ENCODE measurements around the gene MDFIC2. TPM values are rescaled to one million over a fixed set of nuclear protein-coding genes. Genes with fewer than 3 reads are reported as not detected.
"Not testable (repeated sequence)": the region's sequence is repeated elsewhere in the genome, so short reads cannot be mapped to it uniquely, and the experiment has no call there.

Gene MDFIC2
- total RNA-seq, result not detected in 2 replicates

- H3K27me3 Mint-ChIP-seq, result no peaks in the 10 kb centered on the region
- intact Hi-C loops (cut with micrococcal nuclease), result no loop called here
- no peak within 1 kb of the TSS for H3K4me3 Mint-ChIP-seq
Observed at GRCh38 chr3:70312336-70312735, at the start of gene MDFIC2. Gene MDFIC2, minus strand, starts transcription at chr3:70312638. Its CDS starts 665 bp downstream, at chr3:70311973.

DNA sequence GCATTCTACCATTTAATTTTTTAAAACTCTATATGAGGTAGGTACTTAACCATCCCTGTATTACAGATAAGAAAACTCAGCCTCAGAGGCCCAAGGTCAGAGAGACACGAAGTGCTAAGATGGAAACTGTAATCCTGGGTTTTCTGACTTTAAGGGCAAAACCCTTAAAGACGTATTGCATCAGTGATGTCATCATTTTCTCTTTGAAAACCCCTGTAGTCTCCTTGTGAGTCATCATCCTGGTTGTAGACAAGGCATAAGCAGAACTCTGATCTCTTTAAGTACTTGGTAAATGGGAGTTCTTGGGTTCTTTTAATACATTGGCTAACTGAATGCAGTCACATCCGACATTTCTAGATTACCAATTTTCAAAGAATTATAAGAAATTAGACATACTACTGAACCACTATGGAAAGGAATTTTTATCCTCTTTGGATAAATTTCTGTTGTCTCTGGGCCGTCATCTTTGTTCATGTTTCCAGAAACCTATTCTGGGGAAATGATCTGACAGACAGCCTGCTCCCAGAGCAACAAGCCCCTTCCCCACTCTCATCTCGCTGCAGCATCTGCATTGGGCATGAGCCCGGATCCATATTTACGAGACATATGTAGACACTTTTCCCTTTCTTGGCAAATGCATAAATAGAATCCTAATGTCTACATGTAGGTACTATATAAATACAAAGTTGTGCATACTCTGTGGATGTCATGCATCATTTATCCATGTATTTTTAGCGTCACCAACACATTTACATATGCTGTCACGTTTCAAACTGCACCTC lies 48.7 kb upstream of the MDFIC2 start:
- H3K4me1 Mint-ChIP-seq, result no peaks in the 10 kb centered on the region
- no peak overlapping the region for H3K27ac Mint-ChIP-seq
- no peaks in the 10 kb centered on the region for H3K9me3 Mint-ChIP-seq
- no peaks in the 10 kb centered on the region for H3K36me3 Mint-ChIP-seq (ENCODE audit: low read depth)
- intact Hi-C loops (cut with micrococcal nuclease), result no loop called here
- DNase-seq, result no peak
- H3K27me3 Mint-ChIP-seq, result peaks cover 1% of the 10 kb centered on the region
- H3K4me3 Mint-ChIP-seq, result no peak overlapping the region

More at GRCh38 chr3:70312336-70312735, at the start of gene MDFIC2:
- Mint-ChIP-seq H3K27ac (no peak within 1 kb of the TSS), H3K36me3 (ENCODE audit: low read depth) (no peaks in the 10 kb centered on the region), H3K4me1 (no peaks in the 10 kb centered on the region), H3K9me3 (no peaks in the 10 kb centered on the region)
- DNase-seq, result no peak

GRCh38 chr3:70359711-70360110 lies 47.3 kb upstream of the MDFIC2 start:
- intact Hi-C loops (cut with micrococcal nuclease), result no loop called here
- Mint-ChIP-seq H3K27ac (no peak overlapping the region), H3K36me3 (ENCODE audit: low read depth) (no peaks in the 10 kb centered on the region), H3K27me3 (peaks cover 1% of the 10 kb centered on the region), H3K9me3 (no peaks in the 10 kb centered on the region), H3K4me1 (no peaks in the 10 kb centered on the region), H3K4me3 (no peak overlapping the region)
- no peak for DNase-seq

GRCh38 chr3:70358978-70359580 lies 46.6 kb upstream of the MDFIC2 start:
- no peak for DNase-seq
- intact Hi-C loops (cut with micrococcal nuclease), result no loop called here
- Mint-ChIP-seq H3K9me3 (no peaks in the 10 kb centered on the region), H3K36me3 (ENCODE audit: low read depth) (no peaks in the 10 kb centered on the region), H3K4me3 (no peak overlapping the region), H3K27ac (no peak overlapping the region), H3K27me3 (peaks cover 1% of the 10 kb centered on the region), H3K4me1 (no peaks in the 10 kb centered on the region)

DNA sequence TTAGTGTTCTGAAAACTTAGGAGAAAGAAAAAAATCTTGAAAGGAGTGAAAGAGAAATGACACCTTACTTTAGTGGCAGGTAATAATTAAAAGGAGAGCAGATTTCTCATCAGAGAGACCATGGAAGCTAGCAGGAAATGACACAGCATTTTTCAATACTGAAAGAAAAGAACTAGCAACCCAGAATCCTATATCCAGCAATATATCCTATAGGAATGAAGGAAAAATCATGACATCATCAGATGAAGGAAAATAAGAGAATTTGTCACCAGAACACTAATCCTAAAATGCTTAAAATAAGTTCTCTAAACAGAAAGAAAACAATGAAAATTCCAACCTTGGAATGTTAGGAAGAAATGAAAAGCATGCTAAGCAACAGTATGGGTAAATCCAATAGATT lies 39.8 kb upstream of the MDFIC2 start:
- H3K9me3 Mint-ChIP-seq, result no peaks in the 10 kb centered on the region
- intact Hi-C loops (cut with micrococcal nuclease), result no loop called here
- DNase-seq, result no peak
- peaks cover 2% of the 10 kb centered on the region for H3K27me3 Mint-ChIP-seq
- H3K27ac Mint-ChIP-seq, result no peak overlapping the region
- no peak overlapping the region for H3K4me3 Mint-ChIP-seq
- H3K36me3 Mint-ChIP-seq (ENCODE audit: low read depth), result no peaks in the 10 kb centered on the region
- H3K4me1 Mint-ChIP-seq, result no peaks in the 10 kb centered on the region

DNA sequence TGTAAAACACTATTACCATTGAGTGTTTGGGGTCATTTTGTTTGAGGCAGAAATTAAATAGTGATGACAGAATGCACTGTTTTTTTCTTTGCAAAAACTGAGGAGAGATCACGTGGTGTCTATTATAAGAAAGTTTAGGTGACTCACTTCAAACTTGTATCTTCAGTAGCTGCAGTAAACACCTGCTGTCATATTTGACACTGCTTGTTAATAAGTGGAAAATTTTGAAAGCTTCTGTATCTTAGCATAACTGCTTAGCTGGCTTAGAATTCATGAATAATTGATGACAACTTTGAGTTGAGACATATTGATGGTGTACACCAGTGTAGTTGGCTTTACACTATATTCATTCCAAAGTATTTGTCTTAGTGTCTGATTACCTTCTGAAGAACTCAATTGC lies 29.7 kb upstream of the MDFIC2 start:
- no peak overlapping the region for H3K27ac Mint-ChIP-seq
- intact Hi-C loops (cut with micrococcal nuclease), result no loop called here
- H3K36me3 Mint-ChIP-seq (ENCODE audit: low read depth), result no peaks in the 10 kb centered on the region
- H3K4me1 Mint-ChIP-seq, result no peaks in the 10 kb centered on the region
- DNase-seq, result no peak
- no peaks in the 10 kb centered on the region for H3K27me3 Mint-ChIP-seq
- no peak overlapping the region for H3K4me3 Mint-ChIP-seq
- H3K9me3 Mint-ChIP-seq, result no peaks in the 10 kb centered on the region

DNA sequence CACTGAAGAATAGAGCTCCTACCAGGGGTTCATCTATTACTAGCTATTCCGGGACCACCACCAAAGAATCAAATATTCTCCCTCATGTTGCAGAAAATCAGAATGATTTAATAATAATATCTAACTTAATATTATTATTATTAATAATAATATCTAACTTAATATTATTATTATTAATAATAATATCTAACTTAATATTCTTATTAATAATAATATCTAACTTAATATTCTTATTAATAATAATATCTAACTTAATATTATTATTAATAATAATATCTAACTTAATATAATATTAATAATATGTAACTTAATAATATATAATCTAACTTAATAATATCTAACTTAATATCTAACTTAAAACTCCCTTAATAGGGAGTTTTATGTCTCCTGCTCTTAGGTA lies 24.4 kb upstream of the MDFIC2 start:
- H3K27ac Mint-ChIP-seq; H3K9me3 Mint-ChIP-seq; H3K36me3 Mint-ChIP-seq (ENCODE audit: low read depth); H3K27me3 Mint-ChIP-seq; intact Hi-C loops (cut with micrococcal nuclease); H3K4me3 Mint-ChIP-seq; H3K4me1 Mint-ChIP-seq; DNase-seq: not testable (repeated sequence)

GRCh38 chr3:70333080-70333479 lies 20.6 kb upstream of the MDFIC2 start:
- Mint-ChIP-seq H3K9me3 (no peaks in the 10 kb centered on the region), H3K36me3 (ENCODE audit: low read depth) (no peaks in the 10 kb centered on the region), H3K4me1 (no peaks in the 10 kb centered on the region), H3K27me3 (peaks cover 1% of the 10 kb centered on the region), H3K4me3 (no peak overlapping the region), H3K27ac (no peak overlapping the region)
- intact Hi-C loops (cut with micrococcal nuclease), result no loop called here
- no peak for DNase-seq

- H3K36me3 Mint-ChIP-seq (ENCODE audit: low read depth), result no peaks in the 10 kb centered on the region
- peaks cover under 1% of the 10 kb centered on the region for H3K27me3 Mint-ChIP-seq
- no peaks in the 10 kb centered on the region for H3K4me1 Mint-ChIP-seq
- intact Hi-C loops (cut with micrococcal nuclease), result no loop called here
- H3K9me3 Mint-ChIP-seq, result no peaks in the 10 kb centered on the region
- DNase-seq, result no peak
- H3K4me3 Mint-ChIP-seq, result no peak overlapping the region
- no peak overlapping the region for H3K27ac Mint-ChIP-seq
Observed at GRCh38 chr3:70315021-70315420, 2.6 kb upstream of the MDFIC2 start.

- Mint-ChIP-seq H3K4me3 (no peak overlapping the region), H3K36me3 (ENCODE audit: low read depth) (no peaks in the 10 kb centered on the region), H3K4me1 (no peaks in the 10 kb centered on the region), H3K27me3 (no peaks in the 10 kb centered on the region), H3K27ac (no peak overlapping the region), H3K9me3 (no peaks in the 10 kb centered on the region)
- DNase-seq, result no peak
- intact Hi-C loops (cut with micrococcal nuclease), result no loop called here
Observed at GRCh38 chr3:70310809-70311208, 1.6 kb downstream of the MDFIC2 start.

- H3K4me1 Mint-ChIP-seq, result no peaks in the 10 kb centered on the region
- H3K27me3 Mint-ChIP-seq, result no peaks in the 10 kb centered on the region
- DNase-seq, result no peak
- no peak overlapping the region for H3K27ac Mint-ChIP-seq
- H3K36me3 Mint-ChIP-seq (ENCODE audit: low read depth), result no peaks in the 10 kb centered on the region
- intact Hi-C loops (cut with micrococcal nuclease), result no loop called here
- H3K9me3 Mint-ChIP-seq, result no peaks in the 10 kb centered on the region
- H3K4me3 Mint-ChIP-seq, result no peak overlapping the region
Observed at GRCh38 chr3:70309591-70309990, 2.8 kb downstream of the MDFIC2 start.

DNA sequence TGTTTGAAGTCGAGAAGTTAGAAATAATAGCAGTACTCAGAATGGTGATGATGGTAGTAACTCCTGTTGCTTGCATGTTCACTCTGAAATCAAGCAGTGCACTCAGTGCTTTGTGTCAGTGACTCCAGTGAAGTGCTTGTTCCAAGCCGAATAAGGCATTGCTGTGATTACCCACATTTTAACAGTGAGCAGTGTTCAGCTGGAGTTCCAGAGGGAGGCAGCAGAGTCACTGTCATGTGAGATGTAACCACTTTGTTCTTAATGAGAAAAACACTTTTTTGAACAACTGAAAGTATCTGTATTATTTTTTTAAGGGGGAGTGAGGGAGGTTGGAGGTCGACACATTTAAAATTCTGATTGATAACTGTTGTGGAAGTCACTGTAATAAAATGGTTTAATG lies 3.7 kb downstream of the MDFIC2 start:
- Mint-ChIP-seq H3K9me3 (no peaks in the 10 kb centered on the region), H3K36me3 (ENCODE audit: low read depth) (no peaks in the 10 kb centered on the region), H3K4me1 (no peaks in the 10 kb centered on the region), H3K27ac (no peak overlapping the region), H3K4me3 (no peak overlapping the region), H3K27me3 (no peaks in the 10 kb centered on the region)
- DNase-seq, result no peak
- intact Hi-C loops (cut with micrococcal nuclease), result no loop called here

- no peak overlapping the region for H3K27ac Mint-ChIP-seq
- H3K27me3 Mint-ChIP-seq, result no peaks in the 10 kb centered on the region
- DNase-seq, result no peak
- no peaks in the 10 kb centered on the region for H3K4me1 Mint-ChIP-seq
- H3K36me3 Mint-ChIP-seq (ENCODE audit: low read depth), result no peaks in the 10 kb centered on the region
- intact Hi-C loops (cut with micrococcal nuclease), result no loop called here
- no peak overlapping the region for H3K4me3 Mint-ChIP-seq
- H3K9me3 Mint-ChIP-seq, result no peaks in the 10 kb centered on the region
Observed at GRCh38 chr3:70306736-70307135, 5.7 kb downstream of the MDFIC2 start.

DNA sequence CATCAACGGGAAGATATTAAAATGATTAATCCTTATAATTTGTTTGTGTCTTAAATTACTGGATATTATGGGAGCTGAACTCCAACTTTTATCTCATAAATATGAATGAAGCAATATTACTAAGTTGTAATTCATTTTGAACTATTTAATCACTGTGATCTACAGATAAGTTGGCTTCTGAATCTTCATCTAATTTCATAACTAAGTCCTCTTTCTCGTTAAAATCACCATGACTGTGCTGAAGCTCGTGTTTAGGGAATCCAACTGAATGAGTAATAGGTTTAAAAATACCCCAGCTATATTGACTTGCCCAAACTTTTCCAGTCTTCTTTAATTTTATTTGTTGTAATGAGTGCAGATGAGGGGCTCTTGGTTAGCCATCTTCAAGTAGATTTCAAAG lies 14.1 kb downstream of the MDFIC2 start:
- H3K4me3 Mint-ChIP-seq, result no peak overlapping the region
- intact Hi-C loops (cut with micrococcal nuclease), result no loop called here
- no peaks in the 10 kb centered on the region for H3K36me3 Mint-ChIP-seq (ENCODE audit: low read depth)
- H3K4me1 Mint-ChIP-seq, result no peaks in the 10 kb centered on the region
- H3K9me3 Mint-ChIP-seq, result no peaks in the 10 kb centered on the region
- no peaks in the 10 kb centered on the region for H3K27me3 Mint-ChIP-seq
- no peak overlapping the region for H3K27ac Mint-ChIP-seq
- no peak for DNase-seq

DNA sequence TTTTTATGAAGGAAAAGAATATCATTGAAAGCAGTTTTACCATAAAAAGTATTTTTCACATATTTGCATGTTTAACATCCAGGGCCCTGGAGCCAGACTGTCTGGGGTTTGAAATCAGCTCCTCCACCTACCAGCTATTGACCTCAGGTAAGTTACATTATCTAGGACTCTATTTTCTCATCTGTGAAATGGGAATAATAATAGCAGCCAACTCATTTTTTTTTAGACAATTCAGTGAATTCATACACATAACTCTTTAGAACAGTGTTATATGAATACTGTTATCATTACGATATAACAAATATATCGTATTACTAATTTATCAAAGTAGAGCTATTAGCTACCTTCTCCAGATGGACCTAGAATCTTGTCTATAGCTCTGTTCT lies 21.3 kb downstream of the MDFIC2 start:
- Mint-ChIP-seq H3K27ac (no peak overlapping the region), H3K27me3 (no peaks in the 10 kb centered on the region), H3K36me3 (ENCODE audit: low read depth) (no peaks in the 10 kb centered on the region), H3K4me1 (no peaks in the 10 kb centered on the region), H3K9me3 (no peaks in the 10 kb centered on the region), H3K4me3 (no peak overlapping the region)
- intact Hi-C loops (cut with micrococcal nuclease), result no loop called here
- DNase-seq, result no peak
